NCI-H1048 (cell line): Measurements from ENCODE around the gene FGF12.
A peak's percentile ranks its signal among the peaks of the same experiment; 100 is the strongest.

Experiments
- DNase-seq: peaks from one replicate; lab custom pipeline; 2025; lab: John Stamatoyannopoulos, UW

The FGF12 gene

DNA sequence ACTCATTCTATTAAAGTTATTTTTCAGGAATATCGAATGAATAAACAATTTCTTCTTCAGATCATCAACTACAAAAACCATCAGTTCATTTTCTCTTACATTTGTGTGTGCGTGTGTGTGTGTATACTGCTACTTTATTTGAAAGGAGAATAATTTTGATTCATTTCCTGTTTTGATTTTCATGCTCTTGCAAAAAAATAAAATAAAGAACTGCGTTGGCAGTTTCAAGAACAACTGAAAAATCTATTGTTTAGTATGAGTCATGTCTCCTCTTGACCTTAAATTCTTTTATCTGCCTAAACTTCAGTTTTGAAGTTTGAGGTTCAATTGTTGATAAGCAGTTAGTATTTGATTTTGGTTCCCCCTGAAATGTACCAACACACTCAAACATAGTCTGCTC, 540.8 kb downstream of the FGF12 start:
- DNase-seq: no peak

DNA sequence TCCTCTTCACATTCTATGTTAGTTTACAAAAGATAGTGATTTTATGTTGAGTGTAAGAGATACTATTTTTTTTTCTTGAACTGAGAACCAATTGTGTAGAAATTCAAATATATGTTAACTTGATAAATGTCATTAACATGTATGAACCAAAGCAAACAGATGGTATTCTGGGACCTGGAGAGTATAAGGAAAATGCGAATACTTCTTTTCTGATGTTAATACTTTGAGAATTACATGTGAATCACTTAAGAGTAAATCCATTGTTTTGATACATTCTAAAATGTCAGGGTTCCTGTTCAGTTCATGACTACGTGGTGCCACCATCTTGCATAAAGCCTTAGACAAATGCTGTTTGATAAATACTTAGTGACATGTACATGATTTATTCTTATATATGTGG, 541.3 kb downstream of the FGF12 start:
- no peak for DNase-seq

DNA sequence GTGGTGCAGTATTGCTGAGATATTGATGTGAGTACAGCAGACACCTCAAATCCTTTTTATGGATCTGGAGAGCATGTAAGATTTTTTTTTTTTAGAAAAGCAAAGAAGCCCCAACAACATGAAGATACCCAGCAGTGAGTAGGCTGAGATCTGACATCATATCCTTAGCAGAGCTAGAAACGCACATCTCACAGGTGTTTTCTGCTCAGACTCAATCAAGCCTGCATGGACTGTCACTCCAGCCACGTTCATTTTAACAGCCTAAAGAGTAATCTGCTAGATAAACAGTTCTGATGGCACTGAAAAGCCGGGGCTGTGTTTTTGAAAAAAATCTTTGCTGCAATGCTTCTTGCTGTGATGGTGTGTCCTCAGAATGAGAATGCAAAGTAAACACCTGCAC, 544.2 kb downstream of the FGF12 start:
- DNase-seq: no peak

DNA sequence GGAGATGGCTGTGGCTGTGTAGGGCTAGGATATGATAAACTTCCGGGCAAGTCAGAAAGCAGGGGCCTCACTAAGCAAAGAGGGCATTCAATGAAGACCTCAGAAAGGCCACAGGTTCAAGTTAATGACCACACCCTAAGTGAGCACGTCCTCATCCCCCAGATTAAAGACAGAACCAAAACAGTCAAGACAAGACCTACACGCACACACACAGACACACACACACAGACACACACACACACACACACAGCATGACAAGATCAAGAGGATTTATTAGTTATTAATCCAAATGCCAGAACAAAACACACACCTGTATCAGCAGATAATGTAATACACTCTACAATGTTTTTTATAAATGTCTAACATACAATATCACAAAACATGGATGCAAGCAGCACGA, 546.2 kb downstream of the FGF12 start:
- no peak for DNase-seq

DNA sequence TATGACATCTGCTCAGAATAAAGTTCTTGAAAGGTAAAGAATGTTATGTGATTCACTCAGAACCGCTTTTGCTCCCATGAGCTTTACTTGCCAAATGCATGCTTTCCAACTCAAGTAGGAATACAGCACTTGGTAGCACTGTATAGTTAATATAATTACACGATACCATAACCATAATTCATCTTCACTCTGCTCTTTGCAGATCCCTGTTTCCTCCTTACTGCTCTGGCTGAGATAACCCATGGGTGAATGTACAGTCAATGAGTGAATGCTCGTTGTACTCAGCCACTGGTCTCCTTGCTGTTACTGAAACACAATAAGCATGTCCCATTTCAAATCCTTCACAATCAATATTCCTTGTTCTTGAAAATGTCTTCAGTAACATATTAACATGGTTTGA, 550.0 kb downstream of the FGF12 start:
- no peak for DNase-seq

DNA sequence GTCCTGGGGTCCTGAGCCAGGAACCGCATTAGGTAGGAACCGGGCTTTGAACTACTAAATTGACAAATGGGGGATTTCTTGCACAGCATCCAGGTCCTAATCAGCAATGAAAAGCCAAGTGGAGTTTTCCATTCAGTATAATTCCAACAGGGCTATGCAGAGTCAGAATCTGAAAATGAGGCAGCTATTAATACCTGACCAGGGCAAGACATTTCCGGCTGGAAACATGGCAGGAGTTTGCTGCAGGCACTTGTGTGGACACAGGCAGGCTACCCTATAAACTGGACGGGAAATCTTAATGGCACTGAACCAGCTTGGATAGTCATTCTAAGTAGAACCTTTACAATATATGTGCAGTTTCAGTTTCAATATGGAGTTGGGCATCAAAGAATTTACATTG, 553.1 kb downstream of the FGF12 start:
- DNase-seq: no peak

DNA sequence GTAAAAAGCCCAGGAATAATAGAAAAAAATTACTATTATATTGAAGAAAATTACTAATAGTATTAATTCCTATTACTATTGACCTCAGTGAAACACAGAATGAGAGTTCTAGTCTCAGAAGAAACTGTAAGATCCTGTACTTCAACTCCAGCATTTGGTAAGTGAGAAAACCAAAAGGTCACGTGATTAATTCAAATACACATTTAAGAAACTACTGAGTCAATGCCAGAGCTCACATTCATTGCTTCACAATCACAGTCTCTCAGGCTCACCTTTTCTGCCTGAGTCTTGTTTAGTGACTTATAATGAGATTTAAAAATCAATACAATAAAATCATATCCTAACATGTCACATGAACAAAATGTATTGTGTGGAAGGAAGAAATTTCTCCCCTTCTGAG, 556.1 kb downstream of the FGF12 start:
- DNase-seq: no peak

DNA sequence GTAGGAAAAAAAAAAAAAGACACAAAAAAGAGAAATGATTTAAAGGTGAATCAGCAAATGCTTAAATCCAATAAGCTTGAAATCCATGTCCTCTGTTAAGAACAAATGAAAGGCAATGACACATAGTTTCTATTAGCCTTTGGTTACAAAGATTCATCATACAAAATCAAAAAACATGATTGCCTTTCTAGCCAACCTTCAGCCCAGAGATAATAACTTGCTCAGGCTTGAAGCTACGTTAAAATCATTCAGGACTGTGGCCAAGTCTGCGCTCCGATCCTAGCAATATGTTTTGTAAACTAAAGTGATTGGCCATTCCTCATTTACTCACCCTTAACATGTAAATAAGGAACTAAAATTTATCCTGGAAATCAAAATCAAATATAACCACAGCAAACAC, 556.7 kb downstream of the FGF12 start:
- DNase-seq: no peak

DNA sequence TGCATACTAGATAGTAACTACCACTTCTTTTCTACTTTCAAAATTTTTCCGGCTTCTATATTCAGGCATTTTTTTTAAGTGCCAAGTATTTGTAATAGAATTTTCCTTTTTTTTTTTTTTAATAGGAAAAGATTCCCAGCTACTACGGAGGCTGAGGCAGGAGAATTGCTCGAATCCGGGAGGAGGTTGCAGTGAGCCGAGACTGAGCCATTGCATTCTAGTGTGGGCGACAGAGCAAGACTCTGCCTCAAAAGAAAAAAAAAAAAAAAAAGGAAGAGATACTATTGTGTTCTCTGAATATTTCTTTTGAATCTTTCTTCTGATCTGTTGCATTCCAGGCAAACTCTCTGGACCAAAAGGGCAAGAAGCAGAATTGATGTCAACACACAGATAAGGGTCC, 557.3 kb downstream of the FGF12 start:
- DNase-seq: no peak

DNA sequence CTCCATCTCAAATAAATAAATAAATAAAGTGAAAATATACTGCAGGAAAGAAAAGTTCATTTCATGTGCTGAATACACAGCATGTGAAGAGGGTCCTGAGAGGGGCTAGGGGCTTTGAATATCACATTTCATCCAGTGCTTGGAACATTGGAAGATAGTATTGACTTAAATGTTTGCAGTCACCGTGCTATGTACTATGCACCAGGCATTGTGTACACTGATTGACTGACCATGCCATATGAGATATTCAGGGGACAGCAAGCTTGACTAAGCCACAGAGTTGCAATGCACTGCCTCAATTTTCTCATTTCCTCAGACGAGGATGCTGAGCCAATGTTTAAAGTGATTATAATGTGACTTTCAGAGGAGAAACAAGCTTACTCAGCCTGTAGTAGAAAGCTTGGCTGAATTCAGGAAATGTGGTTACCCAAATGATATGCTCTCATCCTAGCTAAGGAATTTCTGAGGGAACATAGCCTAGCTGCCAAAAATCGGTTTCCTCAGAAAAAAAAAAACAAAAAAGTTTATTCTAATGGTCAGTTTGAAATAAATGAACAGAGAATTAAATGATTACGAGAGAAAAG, 557.9 kb downstream of the FGF12 start:
- DNase-seq: no peak

DNA sequence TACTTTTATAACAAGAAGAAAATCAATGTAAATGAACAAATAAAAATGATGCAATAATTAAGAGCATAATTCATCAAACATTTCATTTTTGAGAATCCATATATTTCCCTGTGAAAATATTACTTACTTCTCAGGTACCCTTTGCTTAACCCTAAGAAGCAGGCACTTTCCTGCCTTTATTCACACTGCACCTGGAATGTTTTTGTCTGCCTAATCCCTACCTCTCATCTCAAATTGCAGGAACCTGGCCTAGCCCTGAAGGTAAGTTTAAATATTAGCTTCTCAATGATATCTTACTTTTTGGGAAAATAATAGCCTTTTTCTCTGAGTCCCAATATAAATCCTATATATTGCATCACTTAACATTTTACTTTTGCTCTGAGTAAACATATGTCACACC, 559.1 kb downstream of the FGF12 start:
- DNase-seq: no peak

DNA sequence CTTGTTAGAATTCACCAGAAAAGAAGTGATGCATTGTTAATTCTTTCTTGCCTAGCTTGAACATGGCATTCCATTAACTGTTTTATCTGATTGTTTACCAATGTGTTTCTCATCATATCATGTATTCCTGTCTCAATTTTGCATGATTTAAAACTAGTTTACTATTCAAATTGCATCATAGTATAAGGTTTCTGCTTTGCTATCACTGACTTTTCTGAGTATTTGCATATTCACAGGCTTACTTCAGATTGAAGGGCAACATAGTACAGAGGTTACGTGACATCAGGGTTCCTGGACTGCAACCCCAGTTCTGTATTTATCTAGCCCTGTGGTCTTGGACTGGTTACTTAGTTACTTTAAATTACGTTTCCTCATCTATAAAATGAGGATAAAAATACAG, 561.8 kb downstream of the FGF12 start:
- DNase-seq: peak; percentile 48

DNA sequence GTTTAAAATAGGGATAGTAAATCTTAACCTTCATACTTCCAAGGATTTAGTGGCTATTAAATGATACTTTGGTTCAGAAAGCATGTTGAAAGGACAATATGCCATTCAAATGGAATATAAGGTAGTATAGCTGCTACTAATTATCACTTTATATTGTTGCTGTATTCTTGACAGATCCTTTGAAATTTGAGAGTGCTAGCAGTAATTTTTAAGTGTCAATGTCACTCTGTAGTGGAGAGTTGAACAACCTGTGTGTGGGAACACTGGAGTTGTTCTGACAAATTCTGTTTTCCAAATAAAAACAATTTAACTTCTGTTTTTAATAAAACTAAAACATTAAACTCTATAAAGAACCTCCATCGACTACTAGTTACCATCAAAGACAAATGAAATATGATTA, 565.7 kb downstream of the FGF12 start:
- DNase-seq: no peak

DNA sequence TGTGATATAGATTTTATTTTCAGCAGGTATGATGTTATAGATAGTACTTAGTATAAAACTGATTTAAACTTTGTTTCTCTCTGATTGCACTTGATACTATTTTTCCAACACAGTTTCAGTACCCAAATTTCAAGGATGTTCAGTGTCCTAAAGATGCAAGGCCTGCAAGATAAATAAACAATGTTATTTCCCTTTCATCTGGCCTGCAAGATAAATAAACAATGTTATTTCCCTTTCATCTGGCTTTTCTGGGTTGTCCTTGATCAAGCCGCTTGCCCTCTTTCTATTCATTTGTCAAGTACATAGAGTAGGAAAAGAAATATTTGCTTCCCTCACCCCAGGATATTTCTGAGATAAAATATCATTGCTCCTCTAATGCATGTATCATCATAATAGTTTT, 571.0 kb downstream of the FGF12 start:
- no peak for DNase-seq

DNA sequence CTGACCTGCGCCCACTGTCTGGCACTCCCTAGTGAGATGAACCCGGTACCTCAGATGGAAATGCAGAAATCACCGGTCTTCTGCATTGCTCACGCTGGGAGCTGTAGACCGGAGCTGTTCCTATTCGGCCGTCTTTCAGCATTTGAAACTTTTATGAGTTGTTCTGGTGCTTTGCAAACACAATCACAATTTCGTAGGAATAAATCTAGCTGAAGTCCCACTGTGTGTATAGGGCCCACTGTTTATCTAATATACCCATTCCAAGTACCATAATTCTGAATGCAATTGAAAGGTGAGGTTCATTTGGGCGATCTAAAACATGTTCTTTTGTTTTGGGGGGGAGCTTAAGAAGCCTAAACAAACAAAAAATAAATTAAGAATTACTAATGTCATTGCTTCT, 572.1 kb downstream of the FGF12 start:
- DNase-seq: no peak

DNA sequence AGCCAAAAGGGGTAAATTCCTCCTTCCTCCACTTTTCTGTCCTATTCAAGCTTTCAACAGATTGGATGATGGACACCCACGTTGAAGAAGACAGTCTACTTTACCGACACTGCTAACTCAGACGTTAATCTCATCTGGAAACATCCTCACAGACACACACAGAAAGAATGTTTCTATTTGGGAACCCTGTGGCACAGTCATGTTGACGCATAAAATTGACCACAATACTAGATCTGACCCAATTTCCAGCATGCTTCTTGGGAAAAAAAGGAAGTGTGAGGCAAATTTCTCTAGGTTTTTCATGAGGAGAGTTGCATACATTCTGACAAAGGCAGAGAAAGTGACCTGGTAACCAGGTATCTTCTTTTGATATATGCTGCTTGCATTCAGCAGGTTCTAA, 594.1 kb downstream of the FGF12 start:
- no peak for DNase-seq

DNA sequence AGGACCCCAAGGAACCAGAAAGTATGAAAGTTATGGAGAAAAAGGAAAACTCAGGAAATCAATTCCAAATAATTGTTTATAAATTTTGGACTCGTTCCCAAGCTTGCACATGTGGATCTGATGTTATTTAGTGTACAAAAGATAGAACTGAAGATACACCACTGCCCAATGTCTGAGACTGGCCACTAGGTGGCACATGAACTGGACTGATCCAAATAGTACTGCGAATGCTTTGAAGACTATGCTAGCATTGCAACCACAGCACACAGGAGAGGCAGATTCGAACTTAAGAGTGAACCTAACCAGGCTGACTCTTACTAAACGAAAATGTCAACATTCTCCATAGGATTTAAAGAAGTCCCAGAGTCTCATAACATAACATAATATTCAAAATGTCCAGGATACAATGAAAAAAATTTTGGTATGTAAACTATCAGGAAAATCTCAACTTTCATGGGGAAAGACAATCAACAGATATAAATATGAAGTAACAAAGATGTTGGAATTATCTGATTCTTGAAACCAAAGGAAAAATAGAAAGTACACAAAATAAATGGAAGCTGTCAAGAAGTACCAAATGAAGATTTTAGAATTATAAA, 596.7 kb downstream of the FGF12 start:
- DNase-seq: no peak

DNA sequence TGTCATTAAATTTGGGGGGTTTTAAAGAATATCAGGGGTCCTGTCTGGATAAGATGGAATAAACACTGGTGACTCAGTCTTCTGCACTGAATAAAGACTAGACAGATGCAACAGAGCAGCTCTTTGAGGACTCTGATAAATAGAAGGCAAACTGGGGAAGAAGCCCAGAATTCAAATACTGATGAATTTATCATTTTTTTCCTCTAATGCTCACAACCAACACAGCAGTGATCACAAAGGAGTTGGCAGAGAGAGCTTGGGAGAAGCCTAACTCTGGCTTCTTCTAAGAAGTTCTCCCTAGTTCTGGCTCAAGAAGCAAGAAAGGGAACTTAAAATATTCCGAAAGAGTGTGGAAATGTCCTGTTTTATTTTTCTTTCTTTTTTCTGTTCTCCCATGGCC, 597.8 kb downstream of the FGF12 start:
- no peak for DNase-seq

DNA sequence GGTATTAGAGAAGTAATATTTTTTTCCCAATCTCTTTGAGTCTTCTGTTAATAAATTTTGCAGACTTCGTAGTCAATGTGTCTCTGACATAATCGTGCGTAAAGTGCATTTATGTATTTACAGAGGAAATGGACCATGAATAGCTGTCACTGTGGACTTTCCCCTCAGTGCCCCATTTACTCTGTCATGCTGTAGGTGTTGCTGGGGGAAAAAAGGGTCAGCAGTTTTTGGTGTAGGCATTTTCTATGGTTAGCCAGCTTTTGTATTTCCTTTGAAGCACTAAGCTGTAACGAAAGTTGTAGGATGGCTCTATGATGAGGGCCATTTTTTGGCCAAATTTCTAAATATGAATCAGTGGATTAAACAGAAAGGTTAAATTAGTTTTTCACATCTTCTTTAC, 598.4 kb downstream of the FGF12 start:
- DNase-seq: no peak

DNA sequence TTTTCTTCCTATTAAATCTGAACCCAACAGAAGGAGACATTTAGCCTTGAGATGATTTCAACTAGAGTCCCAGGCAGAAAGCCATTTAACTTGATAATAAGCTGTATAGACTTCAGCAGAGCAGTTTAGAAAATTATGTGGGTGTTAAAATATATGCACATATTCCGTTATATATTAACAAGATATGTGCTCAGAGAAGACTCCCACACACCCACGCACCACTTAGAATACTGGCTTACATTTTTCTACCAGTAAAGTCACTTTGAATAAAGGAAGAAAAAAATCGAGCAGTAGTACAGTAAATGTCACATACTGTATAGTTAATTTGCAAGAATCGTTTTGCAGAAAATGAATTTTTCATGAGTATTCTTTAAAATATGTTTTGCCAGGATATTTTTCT, 599.3 kb downstream of the FGF12 start:
- DNase-seq: no peak

DNA sequence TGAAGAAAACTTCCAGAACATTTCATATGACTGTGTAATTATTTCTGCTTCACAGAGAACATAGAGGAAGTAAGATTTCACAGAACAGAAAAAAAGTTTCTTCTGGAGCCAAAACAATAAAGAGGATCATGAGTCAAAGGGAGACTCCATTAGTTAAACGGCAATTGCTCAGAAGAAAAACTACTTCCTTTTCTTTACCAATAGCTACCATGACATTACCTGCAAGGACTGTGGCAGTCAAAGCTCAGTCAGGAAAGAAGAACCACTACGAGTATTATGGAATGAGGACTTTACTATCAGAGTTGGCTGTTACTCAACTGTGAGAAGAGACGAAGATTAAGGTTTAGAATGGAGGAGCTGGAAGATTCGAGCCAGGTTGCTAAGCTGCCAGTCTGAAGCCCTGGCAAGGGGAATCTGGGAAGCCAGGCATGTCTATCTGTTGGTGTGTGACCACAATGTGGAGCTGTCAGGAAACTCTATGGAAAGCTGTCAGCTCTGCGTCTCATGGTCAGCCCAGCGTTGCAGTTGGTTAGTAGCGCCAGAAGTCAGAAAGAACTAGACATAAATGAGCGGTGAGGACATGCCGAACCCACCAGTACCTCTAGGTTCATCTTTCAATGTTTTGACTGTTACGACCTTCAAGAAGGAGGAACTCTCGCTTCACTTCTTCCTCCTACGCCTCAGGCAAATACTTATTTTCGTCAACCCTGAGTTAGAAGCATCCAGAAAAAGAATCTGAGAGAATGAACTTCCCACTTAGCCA, 604.3 kb downstream of the FGF12 start:
- no peak for DNase-seq

DNA sequence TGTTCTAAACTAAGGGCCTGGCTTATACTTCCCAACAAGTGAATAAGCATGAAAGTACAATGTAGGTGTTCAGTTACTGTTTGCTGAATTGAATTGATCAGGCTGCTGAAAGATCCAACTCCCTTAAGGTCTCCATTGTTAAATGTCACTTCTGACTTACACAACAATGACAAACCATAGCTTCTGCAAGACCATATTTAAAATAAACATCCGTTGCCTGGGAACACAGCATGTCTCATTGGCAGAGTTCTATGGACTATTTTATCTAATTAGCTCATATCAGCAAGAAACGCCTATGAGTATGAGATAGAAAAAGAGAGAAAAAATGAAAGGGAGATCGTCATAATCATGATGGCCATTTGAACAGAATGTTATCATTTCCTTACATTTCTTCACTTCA, 605.4 kb downstream of the FGF12 start:
- no peak for DNase-seq

DNA sequence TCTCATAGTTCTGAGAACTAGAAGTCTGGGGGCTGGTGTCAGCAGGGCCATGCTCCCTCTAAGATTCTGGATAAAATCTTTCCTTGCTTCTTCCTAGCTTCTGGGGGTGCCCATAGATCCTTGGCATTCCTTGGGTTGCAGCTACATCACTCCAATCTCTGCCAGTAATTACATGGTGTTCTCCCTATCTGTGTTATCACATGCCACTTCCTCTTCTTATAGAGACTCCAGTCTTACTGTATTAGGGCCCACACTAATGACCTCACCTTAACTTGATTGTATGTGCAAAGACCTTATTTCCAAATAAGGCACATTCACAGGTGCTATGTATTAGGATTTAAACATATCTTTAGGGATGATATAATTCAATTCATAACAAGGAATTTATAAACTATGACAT, 618.5 kb downstream of the FGF12 start:
- no peak for DNase-seq

DNA sequence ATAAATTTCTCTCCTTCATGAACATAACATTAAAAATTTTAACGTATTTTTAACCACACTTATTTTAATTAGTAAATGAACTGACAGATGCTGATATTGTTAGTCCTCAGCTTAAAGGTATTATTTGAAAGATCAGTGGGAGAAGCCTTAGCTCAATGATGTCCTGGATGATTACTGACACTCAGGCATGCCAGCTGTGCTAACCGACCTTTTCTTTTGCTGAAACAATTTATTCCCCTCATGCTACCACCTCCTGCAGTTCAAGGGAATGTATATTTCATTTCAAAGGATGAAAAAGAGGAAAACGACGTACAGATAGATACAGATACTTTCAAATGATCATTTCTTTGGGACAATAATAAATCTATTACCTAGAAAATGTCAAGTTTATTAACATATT, 620.8 kb downstream of the FGF12 start:
- DNase-seq: no peak
